Measurements from ENCODE around the gene SMARCA1. TPM values are rescaled to one million over a fixed set of nuclear protein-coding genes. Genes with fewer than 3 reads are reported as not detected.

Gene SMARCA1
- total and polyA plus RNA-seq, 2 experiments from 2014 or later = 30.1 to 51.8 TPM

GRCh38 chrX:129488359-129488758 is 34.9 kb downstream of the SMARCA1 start:
- peaks cover 45% of the 10 kb centered on the region for H3K36me3 Mint-ChIP-seq (ENCODE audit: low read depth)
- no peaks in the 10 kb centered on the region for H3K4me1 ChIP-seq (ENCODE audit: insufficient read depth)
- no peaks in the 10 kb centered on the region for H3K79me2 ChIP-seq (replicated peaks; ENCODE audit: insufficient read depth)
- H3K9me3 Mint-ChIP-seq = no peaks in the 10 kb centered on the region
- H3K36me3 ChIP-seq (ENCODE audit: insufficient read depth) = peaks cover 3% of the 10 kb centered on the region; the same call in 1 of the 2 replicates
- H3K27me3 Mint-ChIP-seq (ENCODE audit: insufficient read depth, low read depth, poor library complexity) = no peaks in the 10 kb centered on the region
- no peak overlapping the region for H3K4me3 Mint-ChIP-seq
- no peak overlapping the region for H3K27ac Mint-ChIP-seq
- no peak overlapping the region for H2AFZ ChIP-seq
- H3K27me3 ChIP-seq (ENCODE audit: insufficient read depth) = no peaks in the 10 kb centered on the region
- H3K4me1 Mint-ChIP-seq = no peaks in the 10 kb centered on the region
- TF ChIP-seq ZNF114 (CRISPR knock-in tag; IDR thresholded peaks at IDR 0.05) (no peak), NANOG (IDR thresholded peaks at IDR 0.05; ENCODE audit: borderline replicate concordance) (no peak), ZNF331 (CRISPR knock-in tag; IDR thresholded peaks at IDR 0.05; ENCODE audit: low read depth) (no peak), EZH2 (IDR thresholded peaks at IDR 0.05; ENCODE audit: low read depth, unreplicated experiment) (no peak), CREB1 (CRISPR knock-in tag; IDR thresholded peaks at IDR 0.05; ENCODE audit: low read depth) (no peak), POLR2AphosphoS5 (IDR thresholded peaks at IDR 0.05; ENCODE audit: low read depth) (no peak), CTCF (conservative IDR thresholded peaks at IDR 0.05; ENCODE audit: low read depth in 2 of 2) (no peak), ETS1 (IDR thresholded peaks at IDR 0.05) (no peak), JUNB (IDR thresholded peaks at IDR 0.05; ENCODE audit: unreplicated experiment) (no peak), EZH2phosphoT487 (IDR thresholded peaks at IDR 0.05; ENCODE audit: unreplicated experiment) (no peak), STAT1 (IDR thresholded peaks at IDR 0.05; ENCODE audit: unreplicated experiment) (no peak), ZNF462 (CRISPR knock-in tag; IDR thresholded peaks at IDR 0.05) (no peak), REST (IDR thresholded peaks at IDR 0.05; ENCODE audit: unreplicated experiment) (no peak)
- DNase-seq (ENCODE audit: low spot score) = no peak
- no peak overlapping the region for H3K4me3 ChIP-seq
- no peaks in the 10 kb centered on the region for H4K20me1 ChIP-seq (replicated peaks; ENCODE audit: insufficient read depth)
- no peaks in the 10 kb centered on the region for H3K9me2 ChIP-seq (ENCODE audit: insufficient read depth)
- H3K4me2 ChIP-seq = no peak overlapping the region
- no peak overlapping the region for H3K27ac ChIP-seq (ENCODE audit: low read depth)
- no peak for ATAC-seq
- H3F3A ChIP-seq (replicated peaks; ENCODE audit: low read depth) = no peaks in the 10 kb centered on the region
